ENCODE data around the gene ITPKC.

DNA sequence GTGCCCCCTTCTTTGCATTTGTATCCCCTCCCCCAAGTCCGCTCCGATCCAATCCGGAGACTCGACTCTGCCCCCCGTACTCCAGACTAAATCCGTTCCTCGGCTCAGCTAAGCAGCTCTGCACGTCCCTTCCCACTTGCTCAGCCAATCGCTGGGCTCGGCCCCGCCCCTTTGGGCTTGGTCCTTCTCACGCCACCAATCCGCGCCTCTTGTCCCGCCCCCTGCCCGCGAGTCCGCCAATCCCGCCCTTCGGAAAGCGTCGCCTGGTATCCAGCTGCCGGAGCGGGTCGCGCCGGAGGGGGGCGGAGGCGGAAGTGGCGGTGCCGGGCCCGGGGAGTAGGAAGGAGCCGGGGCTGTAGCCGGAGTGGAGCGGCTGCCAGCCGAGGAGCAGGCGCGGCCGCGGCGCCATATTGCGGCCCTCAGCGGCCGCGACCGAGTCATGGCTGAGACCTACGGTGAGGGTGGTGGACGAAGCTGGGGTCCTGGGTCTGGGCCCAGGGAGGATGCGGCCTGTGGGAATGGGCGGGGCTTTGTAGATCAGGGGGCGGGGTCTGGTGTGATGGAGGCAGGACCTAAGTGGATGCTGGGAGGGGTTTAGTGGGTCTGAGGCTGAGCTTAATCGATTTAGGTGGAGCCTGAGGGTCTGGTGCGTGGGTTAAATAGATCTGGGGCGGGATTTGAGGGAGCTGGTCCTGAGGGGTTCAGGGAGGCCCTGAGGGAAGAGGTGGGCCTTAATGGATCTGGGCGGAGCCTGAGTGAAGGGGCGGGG is 61.2 kb downstream of the ITPKC start, which contains the start of gene RAB4B:
- TF ChIP-seq, protein P1, sequence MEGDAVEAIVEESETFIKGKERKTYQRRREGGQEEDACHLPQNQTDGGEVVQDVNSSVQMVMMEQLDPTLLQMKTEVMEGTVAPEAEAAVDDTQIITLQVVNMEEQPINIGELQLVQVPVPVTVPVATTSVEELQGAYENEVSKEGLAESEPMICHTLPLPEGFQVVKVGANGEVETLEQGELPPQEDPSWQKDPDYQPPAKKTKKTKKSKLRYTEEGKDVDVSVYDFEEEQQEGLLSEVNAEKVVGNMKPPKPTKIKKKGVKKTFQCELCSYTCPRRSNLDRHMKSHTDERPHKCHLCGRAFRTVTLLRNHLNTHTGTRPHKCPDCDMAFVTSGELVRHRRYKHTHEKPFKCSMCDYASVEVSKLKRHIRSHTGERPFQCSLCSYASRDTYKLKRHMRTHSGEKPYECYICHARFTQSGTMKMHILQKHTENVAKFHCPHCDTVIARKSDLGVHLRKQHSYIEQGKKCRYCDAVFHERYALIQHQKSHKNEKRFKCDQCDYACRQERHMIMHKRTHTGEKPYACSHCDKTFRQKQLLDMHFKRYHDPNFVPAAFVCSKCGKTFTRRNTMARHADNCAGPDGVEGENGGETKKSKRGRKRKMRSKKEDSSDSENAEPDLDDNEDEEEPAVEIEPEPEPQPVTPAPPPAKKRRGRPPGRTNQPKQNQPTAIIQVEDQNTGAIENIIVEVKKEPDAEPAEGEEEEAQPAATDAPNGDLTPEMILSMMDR (IDR thresholded peaks at IDR 0.05; ENCODE audit: borderline replicate concordance, extremely low read depth, low read length, poor library complexity, severe bottlenecking): no peak
- no peak for TF ChIP-seq EZH2 (IDR thresholded peaks at IDR 0.05; ENCODE audit: borderline replicate concordance, low read depth, low read length, severe bottlenecking)
